PC-9 (cell line): Measurements from ENCODE around the gene DNAJB1. TPM values are rescaled to one million over a fixed set of nuclear protein-coding genes. Genes with fewer than 3 reads are reported as not detected.
"Not testable (repeated sequence)": the region's sequence is repeated elsewhere in the genome, so short reads cannot be mapped to it uniquely, and the experiment has no call there.

Source experiments
- BruUV-seq: library from RNA; stranded (reverse); fragments of 400-500 nt; replicated peaks from 2 replicates; lab custom pipeline; 2021; lab: Mats Ljungman, UMichigan
- CTCF ChIA-PET: fragments of 300-600 bp; sonication (Branson Sonifier 250); formaldehyde crosslinking; loops from one replicate; lab custom pipeline; 2022; ENCODE audit warnings: antibody characterized with exemption; lab: Charles Lee
- POLR2A ChIA-PET: fragments of 300-600 bp; sonication (Branson Sonifier 250); formaldehyde crosslinking; loops from one replicate; lab custom pipeline; 2022; ENCODE audit warnings: antibody characterized with exemption; ENCODE audit not compliant: unreplicated experiment; lab: Charles Lee
- DNase-seq, 2 experiments: peaks; one replicate each; pipeline versions ENCODE4 v3.0.0 to v3.0.0-alpha.2; 2015 to 2022; ENCODE audit warnings: mixed read lengths in 1 of 2
- H2AFZ ChIP-seq: fragments of 200-600 bp; sonication (generic); 2 replicates; pipeline ENCODE4 v1.8.1; 2017; ENCODE audit warnings: antibody characterized with exemption
- H3F3A ChIP-seq: fragments of 200-600 bp; sonication (generic); 2 replicates; pipeline ENCODE4 v1.8.1; 2017; ENCODE audit warnings: antibody characterized with exemption, mild to moderate bottlenecking, low read depth; ENCODE audit not compliant: insufficient read depth
- H3K27ac ChIP-seq: fragments of 200-600 bp; sonication (generic); 2 replicates; pipeline ENCODE4 v1.6.1; 2016; ENCODE audit warnings: mixed run types
- H3K27me3 ChIP-seq: fragments of 200-600 bp; sonication (generic); 2 replicates; pipeline ENCODE4 v1.6.1; 2016; ENCODE audit warnings: low read depth, mixed run types; ENCODE audit not compliant: insufficient read depth
- H3K36me3 ChIP-seq: fragments of 200-600 bp; sonication (generic); 2 replicates; pipeline ENCODE4 v1.6.1; 2016; ENCODE audit warnings: low read depth, mixed run types
- H3K4me1 ChIP-seq: fragments of 200-600 bp; sonication (generic); replicated peaks from 2 replicates; pipeline ENCODE4 v1.6.1; 2016; ENCODE audit warnings: mixed run types; ENCODE audit not compliant: insufficient read depth
- H3K4me2 ChIP-seq: fragments of 200-600 bp; sonication (generic); 2 replicates; pipeline ENCODE4 v1.6.1; 2017; ENCODE audit warnings: mixed run types
- H3K4me3 ChIP-seq: fragments of 200-600 bp; sonication (generic); 2 replicates; pipeline ENCODE4 v1.6.1; 2016; ENCODE audit warnings: mixed run types
- H3K79me2 ChIP-seq: fragments of 200-600 bp; sonication (generic); 2 replicates; pipeline ENCODE4 v1.6.1; 2017; ENCODE audit warnings: low read depth, mixed run types
- H3K9me2 ChIP-seq: fragments of 200-600 bp; sonication (generic); 2 replicates; pipeline ENCODE4 v1.8.1; 2017; ENCODE audit warnings: mild to moderate bottlenecking; ENCODE audit not compliant: insufficient read depth
- H3K9me3 ChIP-seq: fragments of 200-600 bp; sonication (generic); 2 replicates; pipeline ENCODE4 v1.8.1; 2016; ENCODE audit warnings: low read depth; ENCODE audit not compliant: insufficient read depth
- H4K20me1 ChIP-seq: fragments of 200-600 bp; sonication (generic); 2 replicates; pipeline ENCODE4 v1.8.1; 2017; ENCODE audit not compliant: insufficient read depth
- CTCF ChIP-seq: fragments of 200-600 bp; sonication (generic); conservative IDR thresholded peaks from 2 replicates; pipeline ENCODE4 v1.6.1; 2017; ENCODE audit warnings: mixed run types, antibody characterized with exemption, mild to moderate bottlenecking, moderate library complexity
- EZH2 ChIP-seq: fragments of 200-600 bp; sonication (generic); IDR thresholded peaks from 2 replicates; pipeline ENCODE4 v1.8.0; 2017; ENCODE audit warnings: antibody characterized with exemption, low read depth
- intact Hi-C: fragments of 100-400 bp; cut with micrococcal nuclease; formaldehyde crosslinking; loops from one replicate; pipeline ENCODE4 v1.10.0; 2022; ENCODE audit not compliant: unreplicated experiment
- total RNA-seq: library from RNA; stranded (reverse); gene quantifications from 2 replicates; pipeline ENCODE4 v1.2.3, GENCODE V29; 2021

The DNAJB1 gene
- total RNA-seq, 1 experiment from 2014 or later = 159 TPM

DNA sequence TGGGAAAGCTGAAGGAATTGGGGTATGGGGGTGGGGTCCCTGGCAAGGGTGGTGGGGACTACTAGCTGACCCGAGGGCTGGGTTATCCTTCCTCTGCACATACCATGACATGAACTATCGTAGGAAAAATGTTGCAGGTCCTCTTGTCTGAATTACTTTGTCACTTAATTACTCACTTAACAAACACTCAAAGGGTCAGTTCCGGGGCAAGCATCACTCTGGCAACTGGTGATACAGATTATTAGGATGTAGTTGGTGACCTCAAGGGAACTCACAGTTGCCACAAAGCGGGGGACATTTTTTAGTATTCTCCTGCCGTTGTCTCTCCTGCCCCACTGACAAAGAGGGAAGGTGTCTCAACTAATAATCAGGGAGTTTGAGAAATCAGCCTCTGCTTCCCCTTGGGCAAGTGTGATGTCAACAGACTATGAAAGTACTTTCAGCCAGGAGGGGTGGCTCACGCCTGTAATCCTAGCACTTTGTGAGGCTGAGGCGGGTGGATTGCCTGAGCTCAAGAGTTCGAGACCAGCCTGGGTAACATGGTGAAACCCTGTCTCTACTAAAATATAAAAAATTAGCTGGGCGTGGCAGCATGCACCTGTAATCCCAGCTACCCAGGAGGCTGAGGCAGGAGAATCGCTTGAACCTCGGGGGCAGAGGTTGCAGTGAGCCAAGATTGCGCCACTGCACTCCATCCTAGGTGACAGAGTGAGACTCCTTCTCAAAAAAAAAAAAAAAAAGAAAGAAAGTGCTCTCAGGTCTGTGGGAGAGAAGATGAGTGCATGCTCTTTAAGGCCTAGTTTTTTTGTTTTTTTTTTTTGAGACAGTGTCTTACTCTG lies 10.3 kb downstream of the DNAJB1 start:
- intact Hi-C loops = loop anchor here (2.0 to 5.0 kb wide), 2 partner anchors 501 to 661 kb away; partner anchors contain the start of gene RFX1
- peaks cover 21% of the 10 kb centered on the region for H3K79me2 ChIP-seq
- TF ChIP-seq EZH2 = no peak
- TF ChIP-seq CTCF = no peak
- H3K36me3 ChIP-seq = no peaks in the 10 kb centered on the region
- H3K4me2 ChIP-seq = peak overlapping the region; percentile 66
- no peaks in the 10 kb centered on the region for H3K27me3 ChIP-seq
- no peaks in the 10 kb centered on the region for H3K9me3 ChIP-seq
- H3K4me1 ChIP-seq = peaks cover 89% of the 10 kb centered on the region
- peak overlapping the region; percentile 99 for H3K27ac ChIP-seq
- peak; percentile 76 to 100 for DNase-seq
- POLR2A ChIA-PET = interaction anchor here (0.6 to 0.7 kb wide), 2 partner anchors 31 to 158 kb away, joined by 3 to 6 read pairs; no protein-coding TSS in a partner anchor
- peaks cover 94% of the 10 kb centered on the region for H3F3A ChIP-seq
- H3K9me2 ChIP-seq = no peaks in the 10 kb centered on the region
- no TSS peak for BruUV-seq
- H3K4me3 ChIP-seq = peak overlapping the region; percentile 15; the same call in 1 of the 2 replicates
- H4K20me1 ChIP-seq = no peaks in the 10 kb centered on the region
- CTCF ChIA-PET = no interaction called here
- no peak overlapping the region for H2AFZ ChIP-seq

GRCh38 chr19:14505488-14506239 lies 12.5 kb downstream of the DNAJB1 start:
- intact Hi-C loops = loop anchor here (1.0 to 5.0 kb wide), 3 partner anchors 10 to 659 kb away; partner anchors contain the start of gene RFX1

DNA sequence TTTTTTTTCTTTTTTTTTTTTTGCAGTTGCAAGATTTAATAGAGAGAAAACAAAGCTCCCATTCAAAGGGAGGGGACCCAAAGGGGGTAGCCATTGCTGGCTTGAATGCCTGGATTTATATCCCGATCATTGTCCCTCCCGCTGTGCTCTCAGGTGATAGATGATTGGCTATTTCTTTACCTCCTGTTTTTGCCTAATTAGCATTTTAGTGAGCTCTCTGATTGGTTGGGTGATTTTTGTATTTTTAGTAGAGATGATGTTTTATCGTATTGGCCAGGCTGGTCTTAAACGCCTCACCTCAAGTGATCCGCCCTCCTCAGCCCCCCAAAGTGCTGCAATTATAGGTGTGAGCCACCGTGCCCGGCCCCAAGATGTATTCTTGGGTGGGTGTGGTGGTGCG lies 13.6 kb downstream of the DNAJB1 start:
- POLR2A ChIA-PET = interaction anchor here (0.7 kb wide), 1 partner anchor 46 kb away, joined by 3 read pairs; no protein-coding TSS in a partner anchor
- peak overlapping the region; percentile 99 for H3K27ac ChIP-seq
- not testable (repeated sequence) for BruUV-seq

More at GRCh38 chr19:14505488-14506239, 12.5 kb downstream of the DNAJB1 start:
- Histone ChIP-seq H3F3A (peaks cover 83% of the 10 kb centered on the region), H3K4me1 (peaks cover 83% of the 10 kb centered on the region), H3K4me2 (peak overlapping the region; percentile 66), H3K79me2 (peaks cover 21% of the 10 kb centered on the region), H2AFZ (no peak overlapping the region), H3K36me3 (no peaks in the 10 kb centered on the region), H3K27ac (peak overlapping the region; percentile 99), H3K9me2 (no peaks in the 10 kb centered on the region), H3K27me3 (no peaks in the 10 kb centered on the region), H3K9me3 (no peaks in the 10 kb centered on the region), H3K4me3 (peak overlapping the region; percentile 45; the same call in 1 of the 2 replicates), H4K20me1 (no peaks in the 10 kb centered on the region)
- BruUV-seq = TSS peak; percentile 48
- peak; percentile 97 to 100 for DNase-seq
- ChIA-PET CTCF (interaction anchor here (1.0 to 2.1 kb wide), 4 partner anchors 10 to 412 kb away, joined by 4 to 10 read pairs (median 8); no protein-coding TSS in a partner anchor), POLR2A (interaction anchor here (0.6 to 1.3 kb wide), 8 partner anchors 8 to 913 kb away, joined by 3 to 14 read pairs (median 6); partner anchors contain the start of genes AKAP8L, ASF1B and DNAJB1)
- no peak for TF ChIP-seq EZH2
- peak; percentile 99 for TF ChIP-seq CTCF

More for the DNA sequence above, 13.6 kb downstream of the DNAJB1 start:
- peaks cover 72% of the 10 kb centered on the region for H3K4me1 ChIP-seq
- peaks cover 73% of the 10 kb centered on the region for H3F3A ChIP-seq
- intact Hi-C loops, H2AFZ ChIP-seq, H3K27me3 ChIP-seq, H3K9me2 ChIP-seq, DNase-seq, H3K9me3 ChIP-seq, H4K20me1 ChIP-seq, H3K36me3 ChIP-seq, H3K4me3 ChIP-seq: not testable (repeated sequence)
- peak overlapping the region; percentile 66 for H3K4me2 ChIP-seq
- CTCF ChIA-PET = interaction anchor here (0.6 to 2.1 kb wide), 6 partner anchors 9 to 1324 kb away, joined by 4 to 10 read pairs (median 5); partner anchors contain the start of gene DNAJB1
- peaks cover 18% of the 10 kb centered on the region for H3K79me2 ChIP-seq
